ENCODE data around the gene PRPH.

- TF ChIP-seq POLR2A (IDR thresholded peaks at IDR 0.05; ENCODE audit: low read depth, low read length) (peak; percentile 81; the same call in 1 of the 2 replicates), POLR2AphosphoS5 (IDR thresholded peaks at IDR 0.05; ENCODE audit: low read depth, low read length) (peak; percentile 79), TAF1 (IDR thresholded peaks at IDR 0.05; ENCODE audit: borderline replicate concordance, low read depth, low read length) (0 out of 2 replicates have a peak, but pooled peaks have one; percentile 49)
These were observed 28.0 kb downstream of the PRPH start, which contains the start of gene TROAP for GRCh38 chr12:49322708-49323523.
